HG03280 (cell line): Measurements from ENCODE around the gene CNTD1.
A peak's percentile ranks its signal among the peaks of the same experiment; 100 is the strongest.

ENCODE experiments used
- ATAC-seq: cut with Tn5 transposase; IDR thresholded peaks from one replicate; pipeline ENCODE4 v1.9.1; 2021; ENCODE audit warnings: mild to moderate bottlenecking, moderate library complexity; ENCODE audit not compliant: unreplicated experiment

The CNTD1 gene

DNA sequence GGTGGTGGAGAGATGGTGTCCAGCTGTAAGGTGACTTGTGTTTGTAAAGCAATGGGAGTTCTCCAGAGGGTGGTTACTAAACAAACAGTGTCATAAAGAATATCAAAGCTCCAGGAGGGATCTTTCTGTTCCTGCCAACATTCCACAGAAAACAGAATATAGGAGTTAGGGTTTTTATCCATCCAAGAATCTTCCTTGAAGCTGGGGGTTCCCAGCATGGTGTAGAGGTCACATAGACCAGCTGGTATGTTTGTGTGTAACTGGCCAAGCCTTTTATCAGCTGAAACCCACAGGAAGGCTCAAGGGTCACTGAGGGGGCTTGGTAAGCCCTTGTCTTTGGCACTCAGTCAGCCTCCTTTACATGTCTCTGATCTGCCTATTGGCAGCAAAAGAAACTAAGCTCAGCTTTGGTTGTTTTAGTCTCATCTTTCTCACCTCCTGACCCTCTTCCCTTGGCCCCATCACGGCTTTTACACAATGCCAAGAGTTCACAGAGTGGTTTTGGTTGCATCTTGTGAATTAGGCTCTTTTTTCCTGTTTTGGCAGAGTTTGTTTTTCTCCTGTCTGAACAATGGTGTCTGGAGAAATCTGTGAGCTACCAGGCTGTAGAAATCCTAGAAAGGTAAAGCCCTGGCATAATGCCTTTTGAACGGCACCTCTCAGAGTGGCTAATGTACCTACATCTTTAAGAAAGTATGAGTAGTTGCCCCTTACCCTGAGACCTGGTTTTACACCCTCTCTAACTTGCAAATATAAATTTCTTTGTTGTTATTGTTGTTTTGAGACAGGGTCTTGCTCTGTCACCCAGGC is 4.6 kb downstream of the CNTD1 start:
- no peak for ATAC-seq

- ATAC-seq, result no peak
These were observed 6.3 kb downstream of the CNTD1 start for GRCh38 chr17:42804918-42805367.

DNA sequence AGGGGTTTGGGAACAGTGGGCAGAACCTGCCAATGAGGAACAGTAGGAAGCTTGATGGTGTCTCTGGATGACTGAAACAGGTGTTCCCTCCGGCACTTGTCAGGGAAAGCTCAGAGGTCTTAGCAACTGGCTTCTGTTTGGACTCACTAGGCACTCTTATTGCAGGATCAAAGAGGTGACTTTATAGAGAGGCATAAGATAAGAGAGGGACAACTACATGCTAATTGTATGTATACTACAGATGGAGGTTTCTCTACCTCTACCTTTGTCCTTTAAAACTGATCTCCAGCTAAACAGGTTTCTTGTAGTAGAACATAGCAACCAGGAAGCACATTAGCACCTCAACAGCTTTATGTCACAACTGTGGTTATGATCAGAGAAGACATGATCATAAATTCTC is 7.6 kb downstream of the CNTD1 start:
- no peak for ATAC-seq

- no peak for ATAC-seq
These were observed 10.6 kb downstream of the CNTD1 start for GRCh38 chr17:42809250-42809649.

GRCh38 chr17:42814633-42815399 is 16.2 kb downstream of the CNTD1 start:
- no peak for ATAC-seq

DNA sequence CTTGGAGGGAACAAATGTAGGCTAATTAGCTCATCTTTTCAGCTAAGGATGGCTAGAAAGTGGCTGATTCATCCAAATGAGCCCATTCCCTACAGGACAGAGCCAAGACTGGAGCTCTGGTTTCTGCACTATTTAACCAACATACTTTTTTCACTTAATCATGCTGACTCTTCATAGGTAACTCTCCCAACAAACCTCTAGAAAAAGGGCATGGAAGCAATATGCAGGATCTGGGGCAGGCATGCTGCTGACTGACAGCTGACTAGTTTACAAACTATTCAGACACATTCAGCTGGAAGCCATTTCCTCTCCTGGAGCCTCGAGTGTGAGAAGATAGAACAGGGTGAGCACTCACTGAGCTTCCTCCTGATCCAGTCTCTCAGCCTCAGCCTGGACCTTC is 19.2 kb downstream of the CNTD1 start:
- ATAC-seq, result no peak

- ATAC-seq, result no peak
These were observed 19.7 kb downstream of the CNTD1 start for GRCh38 chr17:42818379-42818778.

DNA sequence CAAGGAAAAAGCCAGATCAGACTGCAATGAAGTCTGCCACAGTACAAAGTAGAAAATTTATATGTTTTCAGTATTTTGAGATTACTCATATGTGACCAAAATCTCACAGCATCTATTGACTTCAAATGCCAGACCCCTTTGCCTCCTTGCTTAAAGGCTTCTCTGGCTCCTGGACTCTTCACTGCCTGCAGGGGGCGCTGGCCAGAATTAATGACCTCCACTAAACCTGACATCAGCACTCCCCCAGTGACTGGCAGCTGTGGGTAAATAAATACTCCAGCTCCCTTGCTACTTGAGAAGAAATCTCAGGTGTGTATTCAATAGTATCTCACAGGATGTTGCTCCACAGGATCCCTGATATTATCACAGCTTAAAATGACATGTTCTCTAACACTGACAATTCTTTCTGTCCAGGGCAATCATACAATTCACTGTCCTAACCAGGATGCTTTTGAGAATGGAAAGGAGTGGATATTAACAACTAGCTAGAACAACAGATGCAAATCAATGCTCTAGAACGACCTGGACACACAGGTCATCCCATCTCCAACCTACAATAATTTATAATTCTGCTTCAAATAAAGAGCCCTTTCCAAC is 21.4 kb downstream of the CNTD1 start:
- ATAC-seq, result no peak

DNA sequence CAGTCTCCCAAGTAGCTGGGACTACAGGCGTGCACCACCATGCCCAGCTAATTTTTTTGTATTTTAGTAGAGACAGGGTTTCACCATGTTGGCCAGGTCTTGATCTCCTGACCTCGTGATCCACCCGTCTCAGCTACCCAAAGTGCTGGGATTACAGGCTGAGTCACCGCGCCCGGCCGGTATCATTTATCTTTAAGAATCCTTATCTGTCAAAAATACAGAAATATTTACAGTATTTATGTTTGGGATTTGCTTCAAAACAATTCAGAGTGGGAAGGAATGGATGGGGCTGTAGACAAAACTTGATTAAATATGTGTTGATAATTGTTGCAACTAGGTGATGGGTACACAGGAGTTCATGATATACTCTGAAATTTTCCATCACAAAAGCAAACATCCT is 22.5 kb downstream of the CNTD1 start:
- ATAC-seq, result no peak

DNA sequence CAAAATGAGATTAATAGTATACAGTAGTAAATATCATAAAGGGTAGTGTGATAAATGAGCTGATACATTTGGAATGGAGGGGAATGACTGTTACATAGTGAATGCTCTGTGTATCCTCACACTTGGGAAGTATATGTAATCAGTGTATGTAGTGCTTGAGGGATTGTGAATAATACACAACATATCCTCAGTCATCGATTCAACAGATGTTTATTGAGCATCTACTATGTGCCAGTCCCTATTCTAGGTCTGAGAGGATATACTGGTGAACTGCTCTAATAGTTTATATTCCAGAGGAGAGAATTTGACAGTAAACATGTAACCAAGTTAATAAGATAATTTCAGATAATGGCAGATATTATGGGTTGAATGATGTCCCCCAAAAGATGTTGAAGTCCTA is 28.8 kb downstream of the CNTD1 start:
- ATAC-seq, result no peak

GRCh38 chr17:42830971-42831370 is 32.3 kb downstream of the CNTD1 start:
- ATAC-seq, result no peak

DNA sequence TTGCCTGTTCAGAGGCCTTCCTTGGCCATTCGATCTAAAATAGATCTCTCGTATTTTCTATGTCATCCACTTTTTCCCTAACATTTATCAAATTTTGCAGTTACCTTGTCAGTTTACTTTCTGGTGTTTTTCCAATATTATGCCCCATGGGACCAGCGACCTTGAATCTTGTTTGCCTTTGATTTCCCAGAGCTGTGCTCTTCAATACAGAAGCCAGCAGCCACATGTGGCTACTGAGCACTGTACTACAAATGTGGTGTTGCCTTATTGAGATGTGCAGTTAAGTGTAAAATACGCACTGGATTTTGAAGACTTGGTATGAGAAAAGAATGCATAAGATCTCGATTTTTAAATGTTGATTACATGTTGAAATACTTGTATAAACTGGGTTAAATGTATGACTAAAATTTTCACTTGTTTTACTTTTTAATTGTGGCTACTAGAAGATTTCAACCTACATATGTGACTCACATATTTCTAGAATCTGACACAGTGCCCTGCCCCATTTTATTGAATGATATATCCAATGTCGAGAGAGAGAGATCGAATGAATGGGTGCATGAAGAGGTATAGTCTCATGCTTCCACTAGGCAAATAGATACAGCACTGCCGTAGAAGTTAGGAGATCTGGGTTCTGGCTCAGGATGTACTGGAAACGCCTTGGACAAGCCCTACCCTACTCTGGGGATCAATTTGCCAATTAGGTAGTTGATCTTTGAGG is 33.7 kb downstream of the CNTD1 start:
- peak; percentile 17 for ATAC-seq

DNA sequence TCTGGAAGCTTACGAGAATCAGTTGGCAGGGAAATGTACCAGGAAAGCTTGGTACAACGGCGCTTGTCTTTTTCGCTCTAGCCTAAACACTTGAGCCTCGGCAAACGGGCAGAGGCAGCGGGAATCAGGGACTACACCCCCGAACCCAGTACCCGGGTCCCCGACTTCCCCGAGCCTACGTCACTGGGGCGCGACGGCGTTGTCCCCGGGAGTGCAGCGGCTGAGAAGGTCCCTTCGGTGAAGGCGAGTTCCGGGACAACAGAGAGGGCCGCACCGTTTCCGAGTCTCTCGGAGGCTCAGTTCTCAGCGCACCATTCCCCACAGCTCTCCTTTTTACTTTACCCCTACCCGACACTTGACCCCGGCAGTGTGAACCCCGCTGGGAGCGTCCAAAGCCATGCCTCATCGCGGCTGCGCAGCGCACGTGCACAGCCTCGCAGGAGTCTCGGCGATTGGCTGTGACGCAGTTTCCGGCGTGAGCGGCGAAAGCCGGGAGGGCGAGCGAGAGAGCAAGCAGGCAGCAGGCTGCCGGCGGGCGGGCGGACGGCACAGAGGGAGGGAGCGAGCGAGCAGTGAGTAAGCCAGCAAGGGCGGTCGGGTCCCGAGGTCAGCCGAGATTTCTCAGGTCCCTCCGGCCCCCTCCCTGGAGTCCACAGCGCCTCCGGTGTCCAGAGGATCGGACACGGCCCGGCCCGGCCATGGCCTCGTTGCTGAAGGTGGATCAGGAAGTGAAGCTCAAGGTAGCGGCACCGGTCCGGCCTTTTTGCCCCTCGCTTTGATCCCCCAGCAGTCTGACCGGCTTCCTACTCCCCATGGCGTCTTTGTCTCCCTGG is 34.5 kb downstream of the CNTD1 start, which contains the start of gene PSME3:
Gene PSME3 (plus strand): TSS at position 464 of the 833 bp plus-strand sequence. CDS start 235 bp downstream, at position 699.
- ATAC-seq, result peak; percentile 84

DNA sequence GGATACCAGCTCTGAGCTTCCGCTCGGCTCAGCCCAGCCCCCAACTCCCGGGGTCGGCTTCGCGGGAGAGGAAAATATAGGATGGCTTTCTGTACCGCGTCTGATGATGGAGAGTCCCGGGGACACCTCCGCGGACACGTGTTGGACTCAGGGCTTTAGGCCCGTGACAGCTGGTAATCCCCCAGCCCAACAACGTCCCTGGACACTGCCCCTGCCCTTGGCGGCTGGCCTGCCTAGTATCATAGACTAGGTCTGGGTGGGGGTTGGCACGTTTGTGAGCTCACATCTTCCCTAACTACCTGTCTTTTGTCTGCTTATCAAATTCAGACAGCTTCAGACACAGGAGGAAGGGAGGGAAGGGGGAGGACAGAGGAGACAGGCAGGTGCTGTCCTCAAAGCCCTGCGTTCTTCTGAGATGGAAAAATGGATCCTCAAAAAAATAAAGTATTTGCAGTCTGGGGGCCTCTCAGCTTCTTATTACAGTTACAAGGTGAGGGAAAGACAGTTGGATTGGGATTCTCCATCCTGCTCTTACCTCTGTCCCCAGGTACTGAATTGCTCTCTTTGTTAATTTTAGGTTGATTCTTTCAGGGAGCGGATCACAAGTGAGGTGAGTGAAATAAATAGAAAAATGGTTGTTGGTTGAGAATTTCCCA is 35.2 kb downstream of the CNTD1 start:
- ATAC-seq, result no peak

- ATAC-seq, result no peak
These were observed 37.1 kb downstream of the CNTD1 start for GRCh38 chr17:42835732-42836131.

- ATAC-seq, result no peak
These were observed 43.5 kb downstream of the CNTD1 start for GRCh38 chr17:42841975-42842685.

DNA sequence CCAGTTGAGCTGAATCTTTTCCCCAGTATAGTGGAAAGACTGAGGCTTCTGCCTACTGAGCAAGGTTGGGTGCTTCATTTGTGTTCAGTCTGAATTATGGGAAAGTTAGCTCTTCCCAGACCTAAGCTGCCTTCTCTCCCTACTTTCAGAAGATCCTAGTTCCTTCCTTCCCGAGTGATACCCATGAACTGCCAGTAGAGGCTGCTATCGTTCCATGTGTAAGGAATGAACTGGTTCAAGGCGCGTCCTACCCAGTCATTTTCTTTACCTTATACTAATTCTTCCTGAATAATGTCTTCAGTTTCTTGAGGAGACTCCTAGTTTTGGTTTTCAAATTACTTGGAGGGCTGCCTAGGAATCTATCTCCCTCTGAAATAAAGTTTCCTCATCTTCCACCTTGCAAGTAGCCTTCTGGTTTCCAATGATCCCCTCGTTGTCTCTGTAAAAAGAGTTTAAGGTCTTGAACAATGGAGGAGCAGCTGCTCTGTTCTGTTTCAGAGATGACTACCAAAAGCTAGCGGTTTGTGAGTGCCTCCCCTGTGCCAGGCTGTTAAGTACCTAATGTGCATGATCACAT is 44.8 kb downstream of the CNTD1 start:
- ATAC-seq, result no peak

DNA sequence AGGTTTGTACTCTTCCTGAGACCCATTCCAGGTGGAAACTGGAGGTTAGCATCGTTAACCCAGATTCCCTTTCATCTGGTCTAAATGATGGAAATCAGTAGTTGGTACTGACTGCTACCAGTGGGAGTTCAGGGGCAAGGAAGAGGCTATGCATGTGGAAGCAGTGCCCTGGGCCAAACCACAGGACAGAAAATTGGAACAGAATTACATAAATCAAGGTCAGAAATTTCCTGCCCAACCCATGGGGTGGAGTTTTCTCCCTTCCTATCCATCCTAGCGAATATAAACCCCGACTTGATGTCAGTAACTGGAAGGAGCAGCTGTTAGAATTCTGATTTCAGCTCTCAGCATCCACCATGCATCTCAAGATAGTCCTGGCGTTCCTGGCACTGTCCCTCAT is 45.6 kb downstream of the CNTD1 start, which contains the start of gene AOC2:
Gene AOC2 (plus strand): TSS at position 310 of the 400 bp plus-strand sequence. CDS start 47 bp downstream, at position 357.
- no peak for ATAC-seq
